Fibroblast of skin of left biceps (primary cell): Measurements from ENCODE around the gene GUK1.
"Not testable (repeated sequence)": the region's sequence is repeated elsewhere in the genome, so short reads cannot be mapped to it uniquely, and the experiment has no call there.

Experiments used
- DNase-seq, 2 experiments: peaks; one replicate each; pipeline ENCODE4 v3.0.0-alpha.2; 2013; ENCODE audit warnings: low read depth in 2 of 2

The GUK1 gene

GRCh38 chr1:228176461-228177182 is 36.5 kb downstream of the GUK1 start:
- no peak for DNase-seq

- no peak for DNase-seq
Measured at GRCh38 chr1:228177183-228177475, 37.0 kb downstream of the GUK1 start.

DNA sequence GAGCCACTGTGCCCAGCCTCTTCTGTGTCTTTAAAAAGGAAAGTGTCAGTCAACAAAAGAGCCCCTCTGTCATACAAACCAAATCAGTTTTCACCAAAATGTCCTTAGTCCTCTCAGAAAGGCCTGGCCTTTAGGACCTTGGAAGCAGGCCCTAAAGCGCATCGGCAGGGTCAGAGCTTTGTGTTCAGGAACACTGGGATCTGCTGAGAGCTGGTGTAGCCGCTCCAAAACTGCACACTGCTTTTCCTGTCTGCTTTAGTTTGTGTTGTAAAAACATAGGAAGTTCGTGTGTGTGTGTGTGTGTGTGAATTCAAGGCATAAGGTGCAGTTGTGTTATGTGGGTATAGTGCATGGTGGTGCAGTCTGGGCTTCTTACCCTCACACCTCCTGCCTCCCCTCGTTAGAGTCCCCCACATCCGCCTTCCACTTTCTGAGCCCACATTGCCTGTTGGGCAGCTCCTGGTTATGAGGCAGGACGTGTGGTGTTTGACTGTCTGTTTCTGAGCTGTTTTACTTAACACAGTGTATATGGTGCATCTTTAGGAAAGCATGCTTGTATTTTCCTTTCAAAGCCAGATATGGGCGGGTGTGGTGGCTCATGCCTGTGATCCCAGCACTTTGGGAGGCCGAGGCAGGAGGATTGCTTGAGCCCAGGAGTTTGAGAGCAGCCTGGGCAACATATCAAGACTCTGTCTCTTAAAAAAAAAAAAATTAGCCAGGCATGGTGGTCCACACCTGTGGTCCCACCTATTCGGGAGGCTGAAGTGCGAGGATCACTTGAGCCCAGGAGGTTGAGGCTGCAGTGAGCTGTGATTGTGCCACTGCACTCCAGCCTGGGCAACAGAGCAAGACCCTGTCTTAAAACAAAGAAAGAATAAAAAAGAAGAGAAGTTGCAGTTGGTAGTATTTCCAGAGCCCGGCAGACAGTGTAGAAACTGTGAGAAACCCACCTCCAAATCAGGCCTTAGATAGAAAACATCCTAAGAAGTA is 37.9 kb downstream of the GUK1 start:
- no peak for DNase-seq

GRCh38 chr1:228178737-228179684 is 38.9 kb downstream of the GUK1 start:
- no peak for DNase-seq

DNA sequence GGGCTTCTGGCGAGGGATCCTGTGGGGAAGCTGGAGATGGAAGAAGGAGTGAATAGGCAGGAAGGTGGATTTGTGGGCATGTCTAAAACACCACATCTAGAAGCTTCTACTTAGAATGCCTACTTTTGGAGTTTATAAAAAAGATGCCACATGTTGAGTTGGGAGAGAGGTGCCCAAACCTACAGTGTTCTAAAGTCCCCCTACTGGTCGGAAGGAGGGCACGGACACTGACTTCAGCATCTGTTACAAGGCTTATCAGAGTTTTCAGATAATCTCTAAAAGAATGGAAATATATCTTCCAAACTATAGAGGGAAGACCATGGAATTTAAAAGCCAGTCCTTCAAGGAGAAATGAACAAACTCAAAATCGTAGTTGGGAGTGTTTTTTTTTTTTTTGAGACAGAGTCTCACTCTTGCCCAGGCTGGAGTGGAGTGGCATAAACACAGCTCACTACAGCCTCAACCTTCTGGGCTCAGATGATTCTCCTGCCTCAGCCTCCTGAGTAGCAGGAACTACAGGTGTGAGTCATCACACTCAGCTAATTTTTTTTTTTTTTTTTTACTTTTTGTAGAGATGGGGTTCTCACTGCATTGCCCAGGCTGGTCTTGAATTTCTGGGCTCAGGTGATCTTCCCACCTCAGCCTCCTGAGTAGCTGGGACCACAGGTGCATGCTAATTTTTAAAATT is 40.3 kb downstream of the GUK1 start:
- DNase-seq = no peak

GRCh38 chr1:228180959-228181644 is 41.0 kb downstream of the GUK1 start:
- DNase-seq = no peak

DNA sequence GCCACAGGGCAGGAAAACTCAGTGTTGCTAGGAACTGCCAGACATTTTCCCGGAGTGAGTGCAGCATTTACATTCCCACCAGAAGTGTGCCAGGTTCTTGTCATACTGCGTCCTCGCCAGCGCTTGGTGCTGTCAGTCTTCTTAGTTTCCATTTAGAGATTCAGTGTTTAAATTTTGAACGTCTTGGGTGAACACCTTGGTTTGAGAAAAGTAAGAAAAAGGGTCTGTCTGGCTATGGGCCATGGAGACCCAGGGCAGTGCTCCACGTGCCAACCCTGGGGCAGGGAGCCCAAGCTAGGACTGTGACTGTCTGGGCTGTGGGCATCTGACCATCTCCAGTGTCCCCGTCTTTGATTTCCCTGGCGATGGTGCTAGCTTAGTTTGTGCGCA is 41.6 kb downstream of the GUK1 start:
- DNase-seq = no peak

- no peak for DNase-seq
Measured at GRCh38 chr1:228182296-228183030, 42.4 kb downstream of the GUK1 start.

GRCh38 chr1:228184152-228184551 is 44.1 kb downstream of the GUK1 start:
- DNase-seq = no peak

- DNase-seq = no peak
Measured at GRCh38 chr1:228185641-228185965, 45.5 kb downstream of the GUK1 start.

DNA sequence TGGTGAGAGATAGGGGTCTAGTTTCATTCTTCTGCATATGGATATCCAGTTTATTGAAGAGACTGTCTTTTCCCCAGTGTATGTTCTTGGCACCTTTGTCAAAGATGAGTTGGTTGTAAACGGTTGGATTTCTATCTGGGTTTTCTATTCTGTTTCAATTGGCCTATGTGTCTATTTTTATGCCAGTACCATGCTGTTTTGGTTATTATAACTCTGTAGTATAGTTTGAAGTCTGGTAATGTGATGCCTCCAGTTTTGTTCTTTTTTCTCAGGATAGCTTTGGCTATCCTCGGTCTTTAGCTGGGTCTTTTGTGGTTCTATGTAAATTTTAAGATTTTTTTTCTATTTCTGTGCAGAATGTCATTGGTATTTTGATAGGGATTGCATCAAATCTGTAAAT is 48.2 kb downstream of the GUK1 start:
- DNase-seq = not testable (repeated sequence)

DNA sequence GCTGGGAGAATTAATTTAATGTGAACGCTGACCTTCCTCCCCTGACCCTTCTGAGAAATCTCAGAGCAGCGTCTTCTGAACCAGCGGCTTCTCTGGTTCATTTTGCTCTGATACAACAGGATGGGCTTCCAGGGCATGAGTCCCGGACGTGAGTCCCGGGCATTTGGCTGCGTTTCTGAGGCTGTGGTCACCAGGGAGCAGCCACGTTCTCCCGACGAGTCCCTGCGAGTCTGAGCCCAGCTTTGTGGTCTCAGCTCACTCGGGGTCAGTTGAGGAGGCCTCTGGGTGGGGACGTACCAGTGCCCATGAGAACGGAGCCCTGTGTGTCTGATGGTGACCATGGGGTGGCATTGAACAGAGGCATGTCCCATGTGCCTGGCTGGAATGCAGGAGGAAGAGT is 50.1 kb downstream of the GUK1 start:
- no peak for DNase-seq

DNA sequence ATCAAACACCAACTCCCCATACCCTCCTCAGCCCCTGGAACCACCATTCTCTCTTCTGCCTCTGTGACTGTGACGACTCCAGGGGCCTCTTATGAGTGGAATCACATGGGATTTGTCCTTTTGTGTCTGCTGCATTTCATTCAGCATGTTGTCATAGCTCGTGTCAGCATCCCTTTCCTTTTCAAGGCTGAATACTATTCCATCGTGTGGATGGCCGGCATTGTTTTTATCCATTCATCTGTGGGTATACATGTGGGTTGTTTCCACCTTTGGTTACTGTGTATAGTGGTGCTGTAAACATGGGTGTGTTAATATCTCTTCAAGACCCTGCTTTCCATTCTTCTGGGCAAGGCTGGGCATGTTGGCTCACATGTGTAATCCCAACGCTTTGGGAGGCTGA is 50.7 kb downstream of the GUK1 start:
- DNase-seq = no peak

- no peak for DNase-seq
Measured at GRCh38 chr1:228194436-228194835, 54.4 kb downstream of the GUK1 start.

DNA sequence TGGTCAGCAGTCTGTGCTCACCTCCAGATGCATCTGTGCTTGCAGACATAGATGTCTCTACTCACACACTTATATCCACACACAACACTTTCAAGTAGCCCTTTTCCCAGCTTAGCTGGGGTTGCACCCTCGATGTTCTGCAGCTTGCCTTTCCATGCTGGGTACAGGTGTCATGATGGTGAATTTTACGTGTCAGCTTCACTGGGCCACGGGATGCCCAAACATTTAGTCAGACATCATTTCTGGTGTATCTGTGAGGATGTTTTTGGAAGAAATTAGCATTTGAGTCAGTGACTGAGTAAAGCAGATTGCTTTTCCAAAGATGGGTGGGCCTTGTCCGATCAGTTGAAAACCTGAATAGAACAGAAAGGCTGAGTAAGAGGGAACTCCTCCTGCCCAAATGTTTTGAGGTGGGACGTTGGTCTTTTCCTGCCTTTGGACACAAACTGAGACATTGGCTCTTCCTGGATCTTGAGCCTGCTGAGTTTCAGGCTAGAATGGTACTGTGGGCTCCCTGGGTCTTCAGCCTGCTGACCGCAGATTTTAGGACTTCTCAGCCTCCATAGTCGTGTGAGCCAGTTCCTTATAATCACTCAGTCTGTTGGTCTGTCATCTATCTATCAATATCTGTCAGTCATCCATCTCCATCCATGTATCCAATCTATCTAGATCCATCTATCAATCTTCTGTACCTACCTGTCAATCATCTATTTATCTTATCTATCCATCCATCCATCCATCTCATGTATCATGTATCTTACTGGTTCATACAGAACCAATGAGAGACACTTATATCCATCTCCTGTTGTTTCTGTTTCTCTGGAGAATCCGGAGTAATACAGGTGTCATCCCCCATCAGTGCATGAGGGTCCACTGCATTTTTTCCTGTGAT is 55.1 kb downstream of the GUK1 start:
- DNase-seq = no peak

DNA sequence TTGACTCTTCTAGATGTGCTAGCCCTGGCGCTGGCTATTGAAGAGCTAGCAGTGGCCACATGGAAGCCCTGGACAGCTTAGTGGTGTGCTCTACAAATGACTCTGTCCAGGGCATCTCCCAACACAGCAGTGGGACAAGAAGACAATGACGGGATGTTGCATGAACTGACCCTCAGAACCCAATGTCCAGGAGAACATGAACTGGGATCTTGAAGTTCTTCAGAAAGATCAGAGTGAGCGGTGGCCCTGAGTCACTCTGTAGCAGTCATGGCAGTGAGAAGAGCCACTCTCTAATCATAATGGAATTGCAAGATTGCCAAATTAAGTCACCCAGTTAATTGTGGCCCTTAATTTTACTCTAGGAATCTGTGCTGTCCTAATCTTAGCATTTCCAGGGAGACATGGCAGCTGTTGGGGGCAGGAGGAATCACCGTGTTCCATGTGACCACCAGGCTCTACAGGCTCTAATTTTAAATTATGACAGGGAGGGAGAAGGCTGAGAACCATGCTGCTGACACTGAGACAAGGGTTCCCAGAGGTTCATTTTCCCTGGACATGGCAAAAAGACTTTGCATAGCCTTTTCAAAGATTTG is 57.6 kb downstream of the GUK1 start:
- no peak for DNase-seq
